ENCODE results near the gene OSBPL3.

- TF ChIP-seq, protein P1, sequence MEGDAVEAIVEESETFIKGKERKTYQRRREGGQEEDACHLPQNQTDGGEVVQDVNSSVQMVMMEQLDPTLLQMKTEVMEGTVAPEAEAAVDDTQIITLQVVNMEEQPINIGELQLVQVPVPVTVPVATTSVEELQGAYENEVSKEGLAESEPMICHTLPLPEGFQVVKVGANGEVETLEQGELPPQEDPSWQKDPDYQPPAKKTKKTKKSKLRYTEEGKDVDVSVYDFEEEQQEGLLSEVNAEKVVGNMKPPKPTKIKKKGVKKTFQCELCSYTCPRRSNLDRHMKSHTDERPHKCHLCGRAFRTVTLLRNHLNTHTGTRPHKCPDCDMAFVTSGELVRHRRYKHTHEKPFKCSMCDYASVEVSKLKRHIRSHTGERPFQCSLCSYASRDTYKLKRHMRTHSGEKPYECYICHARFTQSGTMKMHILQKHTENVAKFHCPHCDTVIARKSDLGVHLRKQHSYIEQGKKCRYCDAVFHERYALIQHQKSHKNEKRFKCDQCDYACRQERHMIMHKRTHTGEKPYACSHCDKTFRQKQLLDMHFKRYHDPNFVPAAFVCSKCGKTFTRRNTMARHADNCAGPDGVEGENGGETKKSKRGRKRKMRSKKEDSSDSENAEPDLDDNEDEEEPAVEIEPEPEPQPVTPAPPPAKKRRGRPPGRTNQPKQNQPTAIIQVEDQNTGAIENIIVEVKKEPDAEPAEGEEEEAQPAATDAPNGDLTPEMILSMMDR (IDR thresholded peaks at IDR 0.05) = no peak
- no peak for TF ChIP-seq POLR2AphosphoS5 (IDR thresholded peaks at IDR 0.05; ENCODE audit: insufficient read depth in 1 of 2, low read depth in 1 of 2)
- no peak for TF ChIP-seq POLR2A (IDR thresholded peaks at IDR 0.05)
These were observed 152.4 kb downstream of the OSBPL3 start for GRCh38 chr7:24827589-24827988.
